Stimulated activated CD8-positive, alpha-beta memory T cell treated with anti-CD3 and anti-CD28 coated beads, Interleukin-15, amount 100 ng/mL, for 1 hour (primary cell): ENCODE measurements around the gene ATP2B3.

ENCODE experiments used
- DNase-seq: peaks from one replicate; pipeline ENCODE4 v3.0.0-alpha.2; 2020; ENCODE audit warnings: low read depth

ATP2B3 gene

GRCh38 chrX:153517423-153517822 lies at the start of gene ATP2B3:
TSS of gene ATP2B3 (plus strand) at chrX:153517642. CDS start at chrX:153536248, 18,606 bp downstream.
- no peak for DNase-seq

- no peak for DNase-seq
Observed at GRCh38 chrX:153468008-153468580, 49.3 kb upstream of the ATP2B3 start.

- no peak for DNase-seq
Observed at GRCh38 chrX:153469811-153470410, 47.5 kb upstream of the ATP2B3 start.

- DNase-seq = peak; percentile 70
Observed at GRCh38 chrX:153470411-153471363, 46.8 kb upstream of the ATP2B3 start, which contains the start of gene HAUS7. TSS of gene HAUS7 (minus strand) at chrX:153470576. CDS start at chrX:153470557, 19 bp downstream.

- no peak for DNase-seq
Observed at GRCh38 chrX:153471663-153472280, 45.7 kb upstream of the ATP2B3 start.

GRCh38 chrX:153473126-153473525 lies 44.3 kb upstream of the ATP2B3 start:
- DNase-seq = no peak

GRCh38 chrX:153474266-153474665 lies 43.2 kb upstream of the ATP2B3 start:
- DNase-seq = no peak

GRCh38 chrX:153474718-153475117 lies 42.7 kb upstream of the ATP2B3 start:
- no peak for DNase-seq

- DNase-seq = no peak
Observed at GRCh38 chrX:153475271-153475670, 42.2 kb upstream of the ATP2B3 start.

GRCh38 chrX:153475751-153476281 lies 41.6 kb upstream of the ATP2B3 start:
- DNase-seq = no peak

- DNase-seq = no peak
Observed at GRCh38 chrX:153476666-153477363, 40.6 kb upstream of the ATP2B3 start.

- no peak for DNase-seq
Observed at GRCh38 chrX:153477364-153477857, 40.0 kb upstream of the ATP2B3 start.

- no peak for DNase-seq
Observed at GRCh38 chrX:153477901-153478300, 39.5 kb upstream of the ATP2B3 start.

- DNase-seq = no peak
Observed at GRCh38 chrX:153478746-153479145, 38.7 kb upstream of the ATP2B3 start.

GRCh38 chrX:153481043-153481442 lies 36.4 kb upstream of the ATP2B3 start:
- no peak for DNase-seq

- no peak for DNase-seq
Observed at GRCh38 chrX:153482376-153483015, 34.9 kb upstream of the ATP2B3 start.

GRCh38 chrX:153485396-153486080 lies 31.9 kb upstream of the ATP2B3 start:
- DNase-seq = no peak

- no peak for DNase-seq
Observed at GRCh38 chrX:153486171-153486570, 31.3 kb upstream of the ATP2B3 start.

GRCh38 chrX:153487590-153488071 lies 29.8 kb upstream of the ATP2B3 start:
- no peak for DNase-seq
